Astrocyte of the cerebellum (primary cell): ENCODE measurements around the gene AFDN.
A peak's percentile ranks its signal among the peaks of the same experiment; 100 is the strongest.

Source experiments
- DNase-seq: peaks from one replicate; pipeline ENCODE4 v3.0.0-alpha.2; 2011; ENCODE audit warnings: low read depth
- H3K4me3 ChIP-seq: 2 replicates; pipeline ENCODE4 v1.5.1; 2011; ENCODE audit warnings: mild to moderate bottlenecking, low read depth, low read length, moderate library complexity
- CTCF ChIP-seq: IDR thresholded peaks from 2 replicates; pipeline ENCODE4 v1.5.1; 2012; ENCODE audit warnings: low read length, low read depth, moderate library complexity, mild to moderate bottlenecking; ENCODE audit errors: missing control alignments
- in situ Hi-C: cut with HindIII; loops from 2 replicates; pipeline ENCODE4 v1.10.0; 2017; ENCODE audit warnings: low sequenced_read_pairs

AFDN gene

GRCh38 chr6:168013250-168013915 is 186.7 kb downstream of the AFDN start:
- H3K4me3 ChIP-seq, result no peak overlapping the region
- in situ Hi-C loops, result no loop called here
- no peak for DNase-seq
- TF ChIP-seq CTCF, result no peak

GRCh38 chr6:168014428-168014827 is 187.7 kb downstream of the AFDN start:
- no peak for DNase-seq
- no peak for TF ChIP-seq CTCF
- in situ Hi-C loops, result no loop called here
- H3K4me3 ChIP-seq, result no peak overlapping the region

- no peak for TF ChIP-seq CTCF
- no peak for DNase-seq
- H3K4me3 ChIP-seq, result no peak overlapping the region
- in situ Hi-C loops, result no loop called here
These were observed 188.3 kb downstream of the AFDN start for GRCh38 chr6:168015009-168015408.

DNA sequence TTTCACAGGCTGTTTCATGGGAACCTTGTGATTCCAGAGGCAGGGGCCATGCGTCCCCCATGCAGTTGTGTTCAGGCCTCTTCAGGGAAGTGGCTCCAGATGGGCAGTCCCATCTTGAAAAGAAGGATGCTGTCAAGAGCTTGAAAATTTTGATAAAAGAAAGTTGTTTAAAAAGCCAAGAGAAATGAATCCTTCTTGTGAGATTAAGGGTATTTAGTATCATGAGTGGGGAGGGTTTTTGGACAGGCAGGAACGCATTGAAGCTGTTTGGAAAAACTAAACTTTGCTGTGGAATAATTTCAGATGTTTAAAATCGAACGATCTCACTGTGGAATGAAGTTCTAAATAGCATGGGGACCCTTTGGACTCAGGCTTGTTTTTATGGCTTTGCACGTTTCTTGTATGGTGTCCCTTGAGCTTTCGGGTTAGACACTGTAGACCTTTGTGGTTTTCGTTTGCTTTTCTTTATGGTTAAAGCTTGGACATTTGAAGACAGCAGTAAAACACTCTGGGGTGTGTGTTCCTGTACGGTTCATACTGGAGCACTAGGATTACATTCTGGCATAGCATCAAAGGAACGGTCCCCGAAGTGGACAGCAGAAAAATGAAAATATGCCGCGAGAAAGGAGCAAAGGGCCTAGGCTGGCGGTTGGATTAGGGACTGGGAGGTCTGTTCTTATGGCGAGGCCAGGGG is 188.9 kb downstream of the AFDN start:
- no peak for TF ChIP-seq CTCF
- no peak overlapping the region for H3K4me3 ChIP-seq
- no peak for DNase-seq
- in situ Hi-C loops, result no loop called here

DNA sequence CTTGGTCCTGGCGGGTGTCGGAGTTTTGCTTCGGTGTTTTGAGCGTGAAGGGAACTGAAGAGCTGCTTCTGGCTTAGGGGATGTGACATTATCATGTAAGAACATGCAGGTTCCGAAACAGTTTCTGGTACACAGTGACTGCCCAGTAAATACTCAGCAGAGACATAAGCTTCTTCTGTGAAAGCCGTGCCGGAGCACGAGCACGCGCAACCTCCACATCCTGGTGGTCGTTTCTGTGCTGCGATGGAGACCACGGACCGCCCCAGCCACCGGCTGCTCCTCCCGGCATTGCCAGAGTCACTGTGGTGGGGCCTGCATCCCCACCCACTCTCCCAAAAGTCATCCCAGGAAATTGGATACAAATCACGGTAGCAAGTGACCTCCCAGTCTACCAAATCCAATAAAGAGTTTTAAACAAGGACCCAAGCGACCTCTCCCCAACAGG is 189.5 kb downstream of the AFDN start:
- TF ChIP-seq CTCF, result no peak
- in situ Hi-C loops, result no loop called here
- H3K4me3 ChIP-seq, result no peak overlapping the region
- DNase-seq, result no peak

DNA sequence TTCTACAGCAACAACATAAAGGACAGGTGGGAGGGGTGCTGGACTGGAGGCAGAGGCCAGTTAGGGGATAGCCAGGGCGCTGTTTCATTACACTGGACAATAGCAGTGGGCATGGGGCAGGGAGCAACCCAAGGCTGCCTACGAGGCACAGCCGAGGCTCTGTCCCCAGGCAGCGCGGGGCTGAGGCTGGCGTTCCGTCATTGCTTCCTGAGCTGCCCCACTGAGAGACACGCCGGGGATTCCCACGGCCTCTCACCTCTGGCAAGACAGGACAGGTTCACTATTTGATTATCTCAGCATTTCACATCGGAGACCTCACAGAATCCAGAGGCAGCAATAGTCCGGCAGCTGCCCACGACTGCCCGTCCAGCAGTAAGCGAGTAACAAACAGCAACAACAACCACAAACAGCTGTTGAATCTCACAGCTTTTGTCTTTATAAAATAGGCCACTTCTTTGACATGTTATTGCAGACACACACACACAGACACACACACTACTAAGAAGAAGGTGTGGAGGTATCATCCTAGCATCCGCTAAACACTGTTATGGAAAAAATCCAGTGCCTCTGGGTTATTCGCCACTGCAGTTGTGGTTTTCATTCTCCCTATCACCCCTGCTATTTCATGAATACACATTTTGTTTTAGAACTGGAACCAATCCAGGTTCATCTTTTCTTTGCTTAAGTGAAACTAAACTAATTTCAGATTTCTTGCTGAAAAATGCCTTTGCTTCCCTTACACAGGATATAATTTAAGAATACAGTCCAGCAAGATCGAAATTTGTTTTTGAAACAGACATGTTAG is 190.2 kb downstream of the AFDN start:
- no peak overlapping the region for H3K4me3 ChIP-seq
- DNase-seq, result peak; percentile 57
- no peak for TF ChIP-seq CTCF
- in situ Hi-C loops, result no loop called here
